ENCODE data around the gene PCNX3.
A peak's percentile ranks its signal among the peaks of the same experiment; 100 is the strongest.

Gene PCNX3

DNA sequence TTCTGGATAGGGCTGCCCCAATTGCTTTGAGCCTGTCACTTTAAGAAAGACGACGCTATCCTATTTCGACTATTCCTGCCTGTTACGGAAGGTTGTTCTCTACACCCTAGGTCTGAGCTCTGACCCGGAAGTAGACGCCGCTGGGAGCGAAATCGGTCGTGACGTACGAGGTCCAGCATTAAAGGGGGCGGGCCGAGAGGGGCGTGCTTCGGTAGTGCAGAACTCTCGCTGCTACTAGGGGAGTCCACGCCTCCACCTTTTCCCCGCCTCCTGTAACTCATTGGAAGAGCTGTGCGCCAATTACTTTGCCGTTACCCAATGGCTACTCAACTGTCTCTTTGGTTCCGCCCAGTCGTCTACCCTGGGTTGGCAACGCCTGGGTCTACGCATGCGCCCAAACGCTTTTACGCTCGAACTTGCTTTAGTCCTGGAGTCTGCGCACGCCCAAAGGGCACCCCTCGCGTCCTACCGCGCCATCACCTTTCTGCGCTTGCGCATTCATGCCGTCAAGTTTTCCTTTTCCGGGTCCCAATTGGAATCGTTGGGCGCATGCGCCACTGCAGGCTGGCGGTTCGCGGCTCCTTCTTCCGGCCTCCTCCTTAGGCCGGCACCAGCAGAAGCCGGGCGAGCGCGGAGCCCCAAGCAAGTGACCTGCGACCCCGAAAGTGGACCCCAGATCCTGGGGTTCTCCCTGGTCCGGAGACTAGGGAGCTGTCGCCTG is at the start of gene PCNX3:
TSS of gene PCNX3 (plus strand) at position 548 of the 721 bp plus-strand sequence. CDS start 536 bp downstream, outside the sequence.
- DNase-seq (ENCODE audit: extremely low read depth in 1 of 2, low read depth in 1 of 2): peak; percentile 99 to 100

DNA sequence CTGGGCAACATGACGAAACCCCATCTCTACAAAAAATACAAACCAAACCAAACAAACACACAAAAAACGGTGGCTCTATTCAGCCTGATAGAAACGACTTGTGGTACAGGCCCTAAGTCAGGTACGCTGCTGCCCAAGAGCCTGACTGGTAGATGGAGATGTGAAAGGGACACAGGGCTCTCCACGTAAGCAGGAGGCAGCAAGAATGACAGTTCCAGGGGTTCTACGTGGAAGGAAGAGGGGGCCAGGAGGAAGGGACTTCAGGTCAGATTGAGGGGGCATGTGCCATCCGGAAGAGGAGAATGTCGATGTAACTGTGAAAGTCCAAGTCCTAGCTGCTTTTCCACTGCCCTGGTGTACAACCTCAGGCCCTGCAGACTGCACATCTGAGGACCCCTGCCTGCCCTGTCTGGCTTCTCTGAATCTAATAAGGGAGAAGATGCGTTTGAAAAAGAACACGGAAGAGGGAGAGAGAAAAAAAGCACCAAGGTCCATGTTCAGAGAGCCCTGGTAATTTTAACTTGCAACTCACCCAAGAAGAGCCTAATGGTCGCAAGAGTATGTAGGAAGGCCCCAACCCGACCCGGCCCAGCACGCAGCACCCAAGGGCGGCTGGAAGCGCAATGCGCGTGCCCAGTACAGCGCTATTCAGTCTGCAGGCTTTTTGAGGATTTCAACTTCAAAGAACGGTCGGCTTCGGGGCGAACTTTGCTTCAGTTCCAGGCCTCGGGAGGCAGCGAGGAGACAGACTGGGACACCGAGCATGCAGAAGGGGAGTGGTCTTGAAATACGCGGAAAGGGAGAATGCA is 46.2 kb upstream of the PCNX3 start:
- DNase-seq (ENCODE audit: extremely low read depth in 1 of 2, low read depth in 1 of 2): no peak

DNA sequence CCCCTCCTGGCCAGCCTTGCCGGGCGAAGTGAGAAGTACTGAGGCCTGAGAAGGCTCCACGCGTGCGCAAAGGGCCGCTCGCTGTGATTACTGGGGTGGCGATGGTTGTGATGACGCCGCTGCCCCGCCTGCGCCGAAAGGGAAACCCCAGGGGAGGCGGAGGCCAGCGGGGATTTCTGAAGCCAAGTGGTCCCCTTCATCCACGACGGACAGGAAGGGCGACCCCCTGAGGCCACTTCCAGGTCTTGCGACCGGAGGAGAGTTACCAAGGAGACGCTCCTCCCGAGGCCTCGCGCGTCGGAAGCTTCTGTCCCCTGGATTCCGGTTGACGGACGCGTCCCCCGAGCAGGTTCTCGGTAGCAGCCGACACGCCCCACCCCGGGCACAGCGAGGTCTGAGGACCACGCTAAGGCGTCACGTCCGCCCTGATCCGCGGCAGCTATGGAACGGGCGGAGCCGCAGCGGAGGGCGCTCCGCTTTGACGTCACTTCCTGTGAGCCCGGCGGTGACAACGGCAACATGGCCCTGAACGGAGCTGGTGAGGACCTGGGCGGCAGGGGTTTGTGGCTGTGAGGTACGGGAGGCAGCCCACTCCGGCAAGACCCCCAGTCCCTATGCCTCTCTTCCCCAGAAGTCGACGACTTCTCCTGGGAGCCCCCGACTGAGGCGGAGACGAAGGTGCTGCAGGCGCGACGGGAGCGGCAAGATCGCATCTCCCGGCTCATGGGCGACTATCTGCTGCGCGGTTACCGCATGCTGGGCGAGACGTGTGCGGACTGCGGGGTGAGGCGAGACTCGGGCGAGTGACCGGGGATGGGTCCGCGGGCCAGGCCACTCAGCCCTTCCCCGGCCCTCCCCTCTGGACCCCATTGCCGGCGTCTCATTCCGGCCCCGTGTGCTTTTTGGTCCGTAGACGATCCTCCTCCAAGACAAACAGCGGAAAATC is 45.3 kb upstream of the PCNX3 start, which contains the start of gene ZNRD2:
TSS of gene ZNRD2 (plus strand) at position 505 of the 946 bp plus-strand sequence. CDS start at position 520, 15 bp downstream.
- DNase-seq (ENCODE audit: extremely low read depth in 1 of 2, low read depth in 1 of 2): peak; percentile 92 to 98

DNA sequence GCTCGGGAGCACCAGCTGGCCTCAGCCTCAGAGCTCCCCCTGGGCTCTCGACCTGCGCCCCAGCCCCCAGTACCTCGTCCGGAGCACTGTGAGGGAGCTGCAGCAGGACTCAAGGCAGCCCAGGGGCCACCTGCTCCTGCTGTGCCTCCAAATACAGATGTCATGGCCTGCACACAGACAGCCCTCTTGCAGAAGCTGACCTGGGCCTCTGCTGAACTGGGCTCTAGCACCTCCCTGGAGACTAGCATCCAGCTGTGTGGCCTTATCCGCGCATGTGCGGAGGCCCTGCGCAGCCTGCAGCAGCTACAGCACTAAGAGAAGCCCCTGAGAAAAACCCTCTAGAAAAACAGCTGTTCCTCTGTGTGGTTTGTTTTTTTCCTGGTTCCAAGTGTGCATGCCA is 44.2 kb upstream of the PCNX3 start:
- DNase-seq (ENCODE audit: extremely low read depth in 1 of 2, low read depth in 1 of 2): no peak

DNA sequence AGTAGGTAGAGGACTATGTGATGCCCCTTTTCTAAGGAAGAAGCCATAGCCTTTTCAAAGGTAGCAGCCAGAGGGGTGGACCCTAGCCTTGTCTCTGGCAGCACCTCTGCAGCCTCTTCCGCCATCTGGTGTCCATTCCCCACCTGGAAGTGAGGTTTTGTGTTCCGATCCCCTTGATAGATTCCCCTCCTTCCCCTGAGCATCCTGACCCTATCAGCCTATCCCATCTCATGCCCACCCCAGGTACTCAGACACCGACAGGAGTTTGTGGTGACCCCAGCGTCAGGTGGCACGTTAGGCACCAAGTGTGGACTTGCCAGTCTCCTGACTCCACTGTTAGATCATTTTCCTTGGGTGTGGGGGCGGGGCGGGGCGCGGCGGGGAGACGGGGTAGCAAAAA is 43.6 kb upstream of the PCNX3 start:
- DNase-seq (ENCODE audit: extremely low read depth in 1 of 2, low read depth in 1 of 2): no peak

DNA sequence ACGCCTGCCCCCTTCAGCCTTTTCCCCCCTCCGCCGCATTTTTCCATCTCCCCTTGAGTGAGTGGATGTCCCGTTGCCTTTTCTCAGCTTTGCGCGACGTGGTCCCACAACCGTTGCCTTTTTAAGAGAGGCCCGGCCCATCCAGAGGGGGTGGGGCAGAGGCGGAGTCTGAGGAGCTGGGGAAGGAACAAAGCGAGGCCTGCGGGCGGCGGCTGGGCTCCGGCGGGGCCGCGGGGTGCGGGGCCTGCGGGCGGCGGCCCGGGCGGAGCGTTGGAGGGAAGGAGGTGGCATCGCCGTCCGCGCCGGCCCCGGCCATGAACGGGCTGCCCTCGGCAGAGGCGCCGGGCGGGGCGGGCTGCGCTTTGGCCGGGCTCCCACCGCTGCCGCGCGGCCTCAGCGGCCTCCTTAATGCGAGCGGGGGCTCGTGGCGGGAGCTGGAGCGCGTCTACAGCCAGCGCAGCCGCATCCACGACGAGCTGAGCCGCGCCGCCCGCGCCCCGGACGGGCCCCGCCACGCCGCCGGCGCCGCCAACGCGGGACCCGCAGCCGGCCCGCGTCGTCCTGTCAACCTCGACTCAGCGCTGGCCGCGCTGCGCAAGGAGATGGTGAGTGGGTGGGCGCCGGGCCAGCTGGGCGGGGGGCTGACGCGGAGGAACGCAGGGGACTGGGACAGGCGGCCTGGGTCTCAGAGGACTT is 43.1 kb upstream of the PCNX3 start, which contains the start of gene FAM89B:
TSS of gene FAM89B (plus strand) at position 183 of the 696 bp plus-strand sequence. CDS start at position 315, 132 bp downstream.
- peak; percentile 76 to 83 for DNase-seq (ENCODE audit: extremely low read depth in 1 of 2, low read depth in 1 of 2)

DNA sequence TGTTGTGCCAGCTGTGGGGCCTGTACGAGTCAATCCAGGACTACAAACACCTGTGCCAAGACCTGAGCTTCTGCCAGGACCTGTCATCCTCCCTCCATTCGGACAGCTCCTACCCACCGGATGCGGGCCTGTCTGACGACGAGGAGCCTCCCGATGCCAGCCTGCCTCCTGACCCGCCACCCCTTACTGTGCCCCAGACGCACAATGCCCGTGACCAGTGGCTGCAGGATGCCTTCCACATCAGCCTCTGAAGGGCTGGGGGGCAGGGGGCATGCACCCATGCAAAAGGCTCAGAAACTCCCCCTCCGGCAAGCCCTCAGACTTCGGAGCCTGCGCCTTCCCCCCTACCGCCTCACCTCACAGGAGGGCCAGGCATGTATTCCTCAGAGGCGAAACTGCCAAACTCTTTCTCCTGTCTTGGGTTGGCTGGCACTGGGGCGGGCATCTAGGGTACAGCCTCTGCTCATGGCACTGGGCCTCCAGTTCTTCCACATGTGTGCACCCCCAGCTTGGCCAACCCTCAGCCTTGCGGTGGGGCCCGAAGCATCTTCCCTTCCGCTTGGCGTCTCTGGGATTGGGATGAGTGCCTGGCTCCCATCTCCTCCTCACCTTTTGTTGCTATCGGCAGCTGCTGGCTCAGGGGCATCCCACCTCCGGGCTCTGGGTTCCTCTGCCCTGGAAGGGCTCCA is 42.0 kb upstream of the PCNX3 start:
- DNase-seq (ENCODE audit: extremely low read depth in 1 of 2, low read depth in 1 of 2): no peak

DNA sequence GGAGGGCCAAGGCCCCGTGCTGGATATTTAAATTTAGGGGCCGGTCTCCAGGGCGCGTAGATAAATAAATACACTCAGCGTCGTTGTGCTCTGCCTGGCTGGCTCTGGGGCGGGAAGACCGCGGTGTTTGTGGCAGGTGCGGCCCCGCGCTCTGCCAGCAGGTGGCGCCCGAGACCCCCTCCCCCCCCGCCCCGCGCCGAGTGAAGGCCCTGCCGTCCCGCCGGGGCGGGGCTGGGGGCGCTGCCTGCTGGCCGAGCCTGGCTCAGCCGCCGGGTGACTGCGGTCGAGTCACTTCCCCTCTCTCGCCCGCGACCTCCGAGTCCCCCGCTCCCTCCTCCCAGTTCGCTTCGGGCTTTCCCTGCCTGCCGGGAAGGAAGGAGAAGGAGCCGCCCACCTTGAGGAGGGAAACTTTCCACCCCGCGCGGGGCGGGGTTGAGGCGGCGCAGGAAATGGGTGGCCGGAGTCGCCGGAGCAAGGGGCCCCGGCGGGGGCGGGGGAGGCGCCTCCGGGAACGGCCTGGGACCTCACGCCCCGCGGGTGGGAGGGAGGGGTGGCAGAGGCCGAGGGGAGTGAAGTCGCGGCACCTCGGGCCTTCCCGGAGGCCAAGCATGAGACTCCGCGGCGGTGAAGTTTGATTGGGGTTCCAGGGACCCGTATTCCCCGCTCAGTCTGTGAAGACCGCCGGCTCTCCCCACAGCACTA is 41.3 kb upstream of the PCNX3 start:
- DNase-seq (ENCODE audit: extremely low read depth in 1 of 2, low read depth in 1 of 2): peak; percentile 53 to 74

DNA sequence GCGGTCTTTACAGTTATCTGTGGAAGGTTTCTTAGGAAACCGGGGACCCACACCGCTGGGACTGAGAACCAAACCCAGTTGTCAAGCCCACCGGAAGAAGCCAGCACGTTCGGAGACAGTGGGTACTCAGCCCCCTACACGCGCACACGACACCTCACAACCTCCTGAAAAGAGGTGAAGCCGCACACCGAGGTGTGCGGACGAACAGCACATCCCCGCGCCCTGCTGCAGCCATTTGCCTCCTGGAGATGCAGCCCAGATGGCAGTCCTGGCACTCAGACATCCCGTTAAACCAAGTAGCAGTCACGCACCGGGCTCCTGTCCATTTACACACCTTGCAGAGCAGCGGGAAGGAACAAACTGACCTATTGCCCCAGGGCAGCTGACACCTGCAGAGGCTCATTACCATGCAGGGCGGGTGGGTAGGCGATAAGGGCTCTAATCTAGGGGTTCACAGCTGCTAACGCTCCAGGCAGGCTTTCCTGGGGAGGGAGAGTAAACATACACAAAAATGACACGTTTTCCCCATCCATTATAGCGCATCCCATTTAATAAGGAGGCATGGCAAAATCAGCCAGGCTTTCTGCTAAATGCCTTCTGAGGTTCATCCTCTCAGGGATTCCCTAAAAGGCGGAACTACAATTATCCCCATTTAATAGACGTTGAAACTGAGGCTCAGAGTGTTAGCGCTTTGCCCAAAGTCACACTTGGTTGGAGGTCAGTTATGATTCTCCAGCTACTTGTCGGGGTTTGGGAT is 40.6 kb upstream of the PCNX3 start:
- no peak for DNase-seq (ENCODE audit: extremely low read depth in 1 of 2, low read depth in 1 of 2)

DNA sequence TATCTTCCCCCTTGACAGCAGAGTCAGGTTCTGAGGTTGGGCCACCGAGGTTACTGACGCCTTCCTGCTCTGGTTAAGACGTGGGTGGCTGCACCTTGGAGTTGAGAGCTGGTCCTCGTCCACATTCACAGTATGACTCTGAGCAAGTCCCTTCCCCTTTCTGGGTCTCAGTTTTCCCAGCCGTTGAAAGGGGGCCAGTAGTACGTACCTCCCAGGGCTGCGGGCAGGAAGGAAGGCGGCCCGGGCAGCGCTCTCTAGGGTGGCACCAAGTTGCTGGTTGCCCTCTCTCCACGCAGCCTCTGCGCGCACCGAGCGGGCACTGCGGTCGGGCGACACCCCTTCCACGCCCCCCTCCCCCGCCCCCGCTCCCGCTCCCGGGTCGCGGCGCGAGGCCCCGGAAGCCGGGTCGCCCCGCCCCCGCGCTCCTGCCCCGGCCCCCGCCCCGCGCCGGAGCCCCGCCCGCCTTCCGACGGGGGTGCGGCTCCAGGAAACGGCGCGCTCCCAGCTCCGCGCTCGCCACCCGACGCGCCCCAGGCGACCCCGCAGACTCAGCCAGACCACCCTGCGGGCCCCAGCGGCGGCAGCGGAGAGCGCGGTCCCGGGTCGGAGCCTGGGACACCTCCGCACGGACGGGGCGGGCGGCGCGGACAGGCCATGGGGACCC is 39.9 kb upstream of the PCNX3 start, which contains the start of gene EHBP1L1:
TSS of gene EHBP1L1 (plus strand) at position 486 of the 664 bp plus-strand sequence. CDS start 250 bp downstream, outside the sequence.
- DNase-seq (ENCODE audit: extremely low read depth in 1 of 2, low read depth in 1 of 2): peak in 1 of 2 donors; percentile 71

DNA sequence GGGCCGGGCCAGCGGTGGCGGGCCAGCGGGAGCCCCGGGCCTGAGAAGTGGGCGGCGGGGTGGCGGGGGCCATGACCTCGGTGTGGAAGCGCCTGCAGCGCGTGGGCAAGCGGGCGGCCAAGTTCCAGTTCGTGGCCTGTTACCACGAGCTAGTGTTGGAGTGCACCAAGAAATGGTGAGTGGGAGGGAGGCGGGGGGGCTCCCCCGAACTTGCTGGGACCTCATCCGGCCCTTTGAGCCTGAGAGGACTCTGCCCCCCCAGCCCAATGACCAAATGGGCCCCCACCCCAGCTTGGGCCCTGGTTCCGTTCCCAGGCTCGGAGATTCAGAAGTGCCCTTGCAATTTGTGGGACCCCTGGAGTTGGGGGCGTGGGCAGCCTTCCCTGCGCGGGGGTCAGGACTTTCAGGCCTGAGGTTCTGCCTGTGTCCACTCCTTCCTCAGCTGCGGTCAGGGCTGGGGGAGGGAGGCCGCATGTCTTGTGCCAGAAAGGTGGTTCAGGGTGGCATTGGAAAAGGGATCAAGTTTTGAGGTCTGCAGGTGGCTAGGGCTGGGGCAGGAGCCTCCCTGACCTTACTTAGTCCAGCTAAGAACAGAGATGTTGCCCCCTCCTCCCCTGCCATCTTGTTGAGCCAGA is 39.2 kb upstream of the PCNX3 start:
- DNase-seq (ENCODE audit: extremely low read depth in 1 of 2, low read depth in 1 of 2): no peak

DNA sequence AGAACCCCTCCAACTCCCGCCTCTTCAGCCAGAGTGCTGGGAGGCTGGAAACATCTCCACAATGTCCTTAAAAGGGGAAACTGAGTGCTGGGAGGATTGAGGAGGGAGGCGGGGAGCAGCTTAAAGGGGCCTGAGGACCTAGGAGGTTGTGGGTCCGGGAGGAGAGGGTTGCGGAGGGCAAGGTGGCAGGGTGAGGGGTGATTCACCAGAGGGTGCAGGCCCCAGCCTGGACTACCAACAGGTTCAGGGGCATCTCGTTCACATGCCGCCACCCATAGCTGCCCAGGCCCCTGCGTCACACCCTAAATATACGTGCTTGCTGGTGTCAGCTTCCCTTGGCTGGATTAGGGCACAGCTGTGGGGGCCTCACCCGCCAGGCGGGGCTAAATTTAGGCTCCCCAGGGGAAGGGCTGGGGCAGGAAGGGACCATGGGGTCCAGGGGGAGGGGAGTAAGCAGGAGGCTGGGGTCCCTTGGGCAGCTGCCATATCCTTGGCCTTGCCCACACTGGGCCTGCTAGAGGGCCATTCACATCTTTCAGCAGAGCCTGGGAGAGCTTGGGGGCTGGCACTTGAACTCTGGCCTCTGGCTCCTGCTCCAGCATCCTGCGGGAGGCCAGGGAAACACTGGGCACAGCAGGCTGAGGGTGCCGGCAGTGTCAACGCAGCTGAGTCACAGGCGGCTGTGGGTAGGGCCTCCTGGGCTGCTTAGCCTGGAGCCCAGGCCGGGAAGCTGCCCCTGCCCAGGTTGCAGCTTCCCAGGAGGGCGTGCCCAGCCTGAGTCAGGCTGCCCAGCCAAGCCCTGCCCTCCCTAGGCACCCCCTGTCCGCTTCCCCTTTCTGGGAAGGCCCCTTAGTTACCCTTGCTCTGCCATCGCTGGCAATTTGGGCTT is 38.5 kb upstream of the PCNX3 start:
- DNase-seq (ENCODE audit: extremely low read depth in 1 of 2, low read depth in 1 of 2): no peak

DNA sequence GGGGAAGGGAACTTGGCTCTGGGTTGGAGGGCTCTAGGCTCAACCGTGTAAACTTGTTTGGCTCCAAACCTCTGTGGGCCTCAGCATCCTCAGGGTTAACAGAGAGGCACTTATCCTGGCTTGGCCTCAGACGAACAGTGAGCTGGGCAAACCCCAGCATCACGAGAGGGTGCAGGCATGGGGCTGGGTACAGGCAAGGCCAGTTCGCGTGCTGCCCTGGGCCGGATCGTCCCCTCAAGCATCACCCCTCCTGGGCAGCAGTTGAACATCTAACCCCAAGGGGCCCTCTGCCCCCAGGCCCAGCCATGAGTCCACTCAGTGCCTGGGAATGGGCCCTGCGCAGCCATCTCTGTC is 37.8 kb upstream of the PCNX3 start:
- no peak for DNase-seq (ENCODE audit: extremely low read depth in 1 of 2, low read depth in 1 of 2)

DNA sequence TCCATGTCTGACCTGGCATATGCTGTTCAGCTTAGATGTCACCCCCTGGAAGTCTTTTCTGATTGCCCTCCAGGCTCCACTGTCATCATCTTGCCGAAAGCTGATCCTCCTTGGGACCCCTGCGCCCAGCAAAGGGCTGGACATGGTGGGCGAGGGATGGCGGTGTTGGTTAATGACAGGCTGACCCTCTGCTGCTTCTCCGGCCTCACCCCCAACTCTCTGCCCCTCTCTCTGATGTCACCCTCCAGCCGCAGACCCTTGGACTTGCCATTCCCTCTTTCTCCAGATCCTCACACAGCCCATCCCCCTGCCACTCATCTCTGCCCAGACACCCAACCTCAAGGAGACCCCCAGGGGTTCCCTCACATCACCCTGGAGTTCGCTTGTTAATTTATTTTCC is 37.4 kb upstream of the PCNX3 start:
- DNase-seq (ENCODE audit: extremely low read depth in 1 of 2, low read depth in 1 of 2): no peak

DNA sequence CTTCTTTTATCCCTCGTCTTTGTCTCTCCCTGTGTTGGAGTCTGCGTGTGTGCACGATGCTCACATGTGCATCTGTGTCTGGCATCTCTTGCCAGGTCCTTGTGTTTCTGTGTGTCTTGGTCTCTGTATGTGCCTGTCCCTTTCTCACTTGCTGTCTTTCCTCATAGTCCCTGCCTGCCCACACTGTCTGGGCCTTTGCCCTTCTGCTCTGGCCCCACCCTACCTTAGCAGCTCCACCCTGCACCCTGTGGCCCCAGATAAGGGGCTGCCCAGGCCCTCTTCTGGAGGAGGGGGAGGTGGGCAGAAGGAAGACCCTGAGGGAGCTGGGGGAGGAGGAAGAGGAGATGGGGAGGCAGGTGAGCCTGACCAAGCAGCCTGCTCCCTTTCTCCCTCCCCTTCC is 36.9 kb upstream of the PCNX3 start:
- DNase-seq (ENCODE audit: extremely low read depth in 1 of 2, low read depth in 1 of 2): no peak

DNA sequence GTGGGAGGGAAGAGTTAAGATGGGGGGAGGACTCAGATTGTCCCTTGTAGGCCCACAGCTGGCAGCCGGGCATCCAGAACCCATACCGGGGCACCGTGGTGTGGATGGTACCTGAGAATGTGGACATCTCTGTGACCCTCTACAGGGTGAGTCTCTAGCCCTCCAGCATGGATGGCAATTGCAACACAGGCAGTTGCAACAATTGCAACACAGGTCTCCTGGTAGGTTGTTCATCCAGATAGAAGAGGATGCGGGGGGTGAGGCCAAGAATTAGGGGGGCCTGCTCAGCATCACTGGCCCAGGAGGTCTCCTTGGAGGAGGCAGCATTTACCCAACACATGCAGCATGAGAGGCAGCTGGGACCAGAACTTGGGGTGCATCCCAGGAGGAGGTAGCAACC is 36.3 kb upstream of the PCNX3 start:
- DNase-seq (ENCODE audit: extremely low read depth in 1 of 2, low read depth in 1 of 2): no peak
